Spleen (tissue), 7 donors: ENCODE results near the gene TBCD.

ENCODE experiments used
- CTCF ChIP-seq, 11 experiments: fragments of 200-600 bp in 7 of 11; fragments of 450-650 bp in 4 of 11; sonication (generic) in 4 of 11; IDR thresholded peaks in 8 of 11; conservative IDR thresholded peaks in 3 of 11; 1 replicate in 7 of 11; 2 replicates in 4 of 11; pipeline versions ENCODE4 v1.4.0 to v1.8.0; 2016 to 2021; ENCODE audit warnings: antibody characterized with exemption in 11 of 11, inconsistent platforms in 4 of 11, mild to moderate bottlenecking in 1 of 11
- POLR2A ChIP-seq, 3 donors: fragments of 450-650 bp; IDR thresholded peaks; one replicate each; pipeline ENCODE4 v1.5.1; 2017; ENCODE audit warnings: antibody characterized with exemption in 3 of 3, mild to moderate bottlenecking in 1 of 3
- POLR2AphosphoS5 ChIP-seq, 3 donors: sonication (generic); formaldehyde crosslinking; IDR thresholded peaks; one replicate each; pipeline ENCODE4 v1.5.1; 2017; ENCODE audit warnings: antibody characterized with exemption in 3 of 3
- donor health status: DM: no; HTN: no; CAD: no; lungs with moderate emphysema.
- donor health status: DM: no; HTN: no; CAD: no.
- donor health status: DM: no; HTN: no; CAD: no.

DNA sequence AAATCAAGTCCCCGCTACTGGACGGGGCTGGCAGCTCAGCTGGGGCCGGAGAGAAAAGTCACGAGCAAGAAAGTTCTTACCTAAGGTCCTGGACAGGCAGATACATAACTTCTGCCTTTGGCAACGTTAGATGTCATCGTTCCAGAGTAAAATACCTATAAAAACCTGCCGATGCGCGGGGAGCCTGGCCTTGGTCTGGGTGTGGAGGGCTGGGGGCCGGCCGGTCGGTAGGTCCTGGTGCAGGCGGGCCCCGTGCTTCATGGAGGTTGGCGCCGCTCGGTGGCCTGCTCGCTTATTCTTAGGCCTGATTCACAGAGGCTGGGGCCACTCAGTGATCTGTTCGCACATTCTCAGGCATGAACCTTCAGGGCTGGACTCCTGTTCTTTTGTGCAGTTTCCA is 121.7 kb downstream of the TBCD start:
- TF ChIP-seq CTCF (IDR thresholded peaks at IDR 0.05 in 8 of 11, conservative IDR thresholded peaks at IDR 0.05 in 3 of 11) (no peak), POLR2A (IDR thresholded peaks at IDR 0.05) (no peak), POLR2AphosphoS5 (IDR thresholded peaks at IDR 0.05) (no peak)
